ENCODE results near the gene SUPT3H.

SUPT3H gene

DNA sequence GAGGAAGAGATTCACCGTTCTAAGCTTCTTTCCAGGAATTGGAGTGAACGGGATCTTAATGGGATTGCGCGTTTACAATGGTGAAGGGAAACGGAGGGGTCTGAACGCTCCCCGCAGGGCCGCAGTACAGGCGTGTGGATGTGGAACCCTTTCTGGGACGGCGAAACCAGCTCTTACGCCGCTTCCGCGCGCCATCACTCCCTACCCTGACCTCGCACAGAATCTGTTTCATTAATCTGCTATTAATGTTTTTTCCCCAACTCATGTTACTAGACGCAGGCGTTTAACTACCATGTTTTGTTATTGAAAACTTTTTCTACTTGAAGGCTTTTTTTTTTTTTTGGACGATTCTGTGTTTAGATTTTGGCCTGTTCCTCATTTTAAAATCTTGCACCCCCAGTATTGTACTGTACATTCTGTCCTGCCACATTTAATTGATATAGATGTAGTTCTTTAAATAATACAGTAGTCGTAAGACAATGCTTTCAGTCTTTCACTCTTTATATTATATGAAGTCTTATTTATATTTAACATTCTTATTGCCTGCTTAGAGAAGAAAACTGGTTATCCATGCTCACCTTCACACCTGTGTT lies 696 bp upstream of the SUPT3H start:
- peak overlapping the region; percentile 30 for H3K4me3 ChIP-seq (ENCODE audit: low read length)
- peak overlapping the region; percentile 85 for H3K27ac ChIP-seq (ENCODE audit: low read depth, low read length)
- H3K4me1 ChIP-seq (ENCODE audit: control insufficient read depth, low read depth, low read length) = no peaks in the 10 kb centered on the region
- H2AK5ac ChIP-seq (ENCODE audit: low read length) = no peak overlapping the region
- peak overlapping the region; percentile 83 for H3K9ac ChIP-seq (ENCODE audit: low read length)
- H3K18ac ChIP-seq (ENCODE audit: low read length) = peak overlapping the region; percentile 98
- no CpG with 5 or more reads among the region's 21 CpGs for WGBS (ENCODE audit: extremely low coverage, insufficient coverage, low lambda C conversion rate)
- peaks cover 4% of the 10 kb centered on the region for H3K79me2 ChIP-seq (ENCODE audit: control insufficient read depth, insufficient read depth, low read length)
- no peaks in the 10 kb centered on the region for H3K36me3 ChIP-seq (ENCODE audit: control insufficient read depth, insufficient read depth, low read length)
- peak overlapping the region; percentile 3 for H2BK5ac ChIP-seq (ENCODE audit: low read length)
- H4K5ac ChIP-seq (ENCODE audit: low read length) = no peak overlapping the region
- peak overlapping the region; percentile 63 for H3K4me2 ChIP-seq (ENCODE audit: low read length)
- no peak for DNase-seq
- H2BK15ac ChIP-seq (replicated peaks; ENCODE audit: low read depth) = no peak overlapping the region
- peak overlapping the region; percentile 96 for H4K8ac ChIP-seq (ENCODE audit: low read depth, low read length)
- peak overlapping the region; percentile 91 for H3K56ac ChIP-seq (ENCODE audit: low read length)
- peaks cover 4% of the 10 kb centered on the region for H3K79me1 ChIP-seq (ENCODE audit: low read length)
- H3K23ac ChIP-seq (ENCODE audit: low read length) = no peak overlapping the region
- H3K4ac ChIP-seq (ENCODE audit: low read depth, low read length) = peak overlapping the region; percentile 79
- no peaks in the 10 kb centered on the region for H3K27me3 ChIP-seq (ENCODE audit: insufficient read depth, low read length, poor library complexity)
- H2BK120ac ChIP-seq (ENCODE audit: low read depth, low read length) = no peak overlapping the region

DNA sequence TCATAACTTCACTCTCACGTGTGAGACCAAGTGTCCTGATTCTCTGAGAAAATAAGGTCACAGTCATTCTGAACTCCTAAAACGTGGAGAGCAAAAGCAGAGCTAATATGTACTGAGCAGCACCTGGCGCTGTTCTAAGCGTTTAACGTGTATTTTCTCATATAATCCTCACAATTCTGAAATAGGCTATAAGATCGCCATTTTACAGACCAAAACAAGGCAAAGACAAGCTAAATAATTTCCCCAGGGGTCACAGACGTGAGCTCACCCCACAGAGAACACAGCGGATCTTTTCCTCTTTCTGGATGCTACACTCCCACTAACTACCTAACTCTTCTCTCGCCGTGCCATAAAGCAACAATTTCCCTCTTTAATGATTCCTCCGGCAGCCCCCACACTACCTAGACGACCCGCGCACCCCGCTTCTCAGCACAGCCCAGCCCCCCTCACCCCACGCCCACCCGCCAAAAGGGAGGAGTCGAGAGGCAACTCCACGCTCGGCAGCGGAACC lies 636 bp downstream of the SUPT3H start:
- DNase-seq = no peak
- Histone ChIP-seq H3K27ac (ENCODE audit: low read depth, low read length) (peak overlapping the region; percentile 95), H4K8ac (ENCODE audit: low read depth, low read length) (no peak overlapping the region)

DNA sequence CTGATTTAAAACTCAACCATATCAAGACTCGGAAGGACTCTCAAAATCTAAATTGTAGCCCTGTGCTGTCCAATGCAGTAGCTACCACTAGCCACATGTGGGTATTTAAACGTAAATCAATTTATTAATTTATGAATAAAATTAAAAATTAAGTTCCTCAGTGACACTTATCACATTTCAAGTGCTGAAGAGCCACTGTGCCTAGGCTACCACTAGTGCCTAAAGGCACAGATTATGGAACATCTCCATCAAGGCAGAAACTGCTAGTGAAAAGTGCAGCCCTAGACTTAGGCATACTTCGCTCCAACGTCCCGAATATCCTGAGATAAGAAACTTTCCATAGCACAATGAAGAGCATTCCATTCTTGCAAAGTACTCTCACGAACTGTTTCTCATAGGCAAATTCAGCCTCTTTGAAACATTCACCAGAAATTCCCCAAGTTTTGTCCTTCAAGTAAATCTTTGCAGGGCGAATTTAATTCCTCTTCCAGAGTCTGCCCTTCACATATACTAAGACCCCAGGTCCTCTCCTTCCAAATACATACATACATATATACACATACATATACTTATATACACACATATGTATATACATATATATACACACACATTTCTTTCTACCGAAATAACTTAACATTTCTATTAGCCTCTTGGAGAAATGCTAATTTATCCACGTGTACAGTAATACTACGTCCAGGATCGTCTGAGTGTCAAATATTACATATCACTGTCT lies 1.3 kb downstream of the SUPT3H start:
- peak overlapping the region; percentile 16 for H3K4ac ChIP-seq (ENCODE audit: low read depth, low read length)
- H3K4me3 ChIP-seq (ENCODE audit: low read length) = peak overlapping the region; percentile 74
- H3K27ac ChIP-seq (ENCODE audit: low read depth, low read length) = no peak overlapping the region
- H2BK120ac ChIP-seq (ENCODE audit: low read depth, low read length) = no peak overlapping the region
- no peak overlapping the region for H2BK15ac ChIP-seq (replicated peaks; ENCODE audit: low read depth)
- WGBS (ENCODE audit: extremely low coverage, insufficient coverage, low lambda C conversion rate) = 100% methylated on average over 1 of the region's 11 CpGs
- H3K36me3 ChIP-seq (ENCODE audit: control insufficient read depth, insufficient read depth, low read length) = no peaks in the 10 kb centered on the region
- H4K8ac ChIP-seq (ENCODE audit: low read depth, low read length) = no peak overlapping the region
- no peak overlapping the region for H2AK5ac ChIP-seq (ENCODE audit: low read length)
- peaks cover 4% of the 10 kb centered on the region for H3K79me2 ChIP-seq (ENCODE audit: control insufficient read depth, insufficient read depth, low read length)
- peaks cover 4% of the 10 kb centered on the region for H3K79me1 ChIP-seq (ENCODE audit: low read length)
- H4K5ac ChIP-seq (ENCODE audit: low read length) = no peak overlapping the region
- no peaks in the 10 kb centered on the region for H3K4me1 ChIP-seq (ENCODE audit: control insufficient read depth, low read depth, low read length)
- H3K56ac ChIP-seq (ENCODE audit: low read length) = peak overlapping the region; percentile 99
- peak; percentile 50 for DNase-seq
- no peak overlapping the region for H3K23ac ChIP-seq (ENCODE audit: low read length)
- H2BK5ac ChIP-seq (ENCODE audit: low read length) = no peak overlapping the region
- no peak overlapping the region for H3K18ac ChIP-seq (ENCODE audit: low read length)
- H3K9ac ChIP-seq (ENCODE audit: low read length) = peak overlapping the region; percentile 93
- H3K4me2 ChIP-seq (ENCODE audit: low read length) = peak overlapping the region; percentile 58
- H3K27me3 ChIP-seq (ENCODE audit: insufficient read depth, low read length, poor library complexity) = no peaks in the 10 kb centered on the region

More for the DNA sequence above, 636 bp downstream of the SUPT3H start:
- H3K4me3 ChIP-seq (ENCODE audit: low read length) = peak overlapping the region; percentile 74
- H3K36me3 ChIP-seq (ENCODE audit: control insufficient read depth, insufficient read depth, low read length) = no peaks in the 10 kb centered on the region
- no peak overlapping the region for H2BK15ac ChIP-seq (replicated peaks; ENCODE audit: low read depth)
- H3K4me2 ChIP-seq (ENCODE audit: low read length) = peak overlapping the region; percentile 58
- no peaks in the 10 kb centered on the region for H3K4me1 ChIP-seq (ENCODE audit: control insufficient read depth, low read depth, low read length)
- no peaks in the 10 kb centered on the region for H3K27me3 ChIP-seq (ENCODE audit: insufficient read depth, low read length, poor library complexity)
- H3K23ac ChIP-seq (ENCODE audit: low read length) = peak overlapping the region; percentile 83
- peak overlapping the region; percentile 94 for H3K18ac ChIP-seq (ENCODE audit: low read length)
- peak overlapping the region; percentile 93 for H3K9ac ChIP-seq (ENCODE audit: low read length)
- H4K5ac ChIP-seq (ENCODE audit: low read length) = no peak overlapping the region
- H3K79me1 ChIP-seq (ENCODE audit: low read length) = peaks cover 4% of the 10 kb centered on the region
- peaks cover 4% of the 10 kb centered on the region for H3K79me2 ChIP-seq (ENCODE audit: control insufficient read depth, insufficient read depth, low read length)
- H3K4ac ChIP-seq (ENCODE audit: low read depth, low read length) = peak overlapping the region; percentile 82
- no peak overlapping the region for H2AK5ac ChIP-seq (ENCODE audit: low read length)
- no peak overlapping the region for H2BK5ac ChIP-seq (ENCODE audit: low read length)
- no CpG with 5 or more reads among the region's 21 CpGs for WGBS (ENCODE audit: extremely low coverage, insufficient coverage, low lambda C conversion rate)
- H2BK120ac ChIP-seq (ENCODE audit: low read depth, low read length) = peak overlapping the region; percentile 46
- H3K56ac ChIP-seq (ENCODE audit: low read length) = peak overlapping the region; percentile 99

DNA sequence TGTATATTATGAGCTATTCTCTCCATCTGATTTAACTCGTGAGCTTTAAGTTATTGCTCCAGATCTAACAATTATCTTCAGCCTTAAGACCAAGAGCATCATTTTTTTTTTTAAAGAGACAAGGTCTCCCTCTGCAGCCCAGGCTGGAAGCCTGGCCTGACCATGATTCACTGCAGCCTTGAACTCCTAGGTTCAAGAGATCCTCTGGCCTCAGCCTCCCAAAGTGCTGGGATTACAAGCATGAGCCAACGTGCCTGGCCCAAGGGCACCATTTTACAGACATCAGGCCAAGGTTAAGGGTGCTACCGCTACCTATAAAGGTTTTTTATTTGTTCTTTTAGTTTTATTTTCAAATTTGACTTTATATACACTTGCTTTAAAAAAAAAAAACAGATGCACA lies 2.3 kb downstream of the SUPT3H start:
- Histone ChIP-seq H3K27ac (ENCODE audit: low read depth, low read length) (no peak overlapping the region), H2AK5ac (ENCODE audit: low read length) (no peak overlapping the region), H3K56ac (ENCODE audit: low read length) (no peak overlapping the region), H4K8ac (ENCODE audit: low read depth, low read length) (no peak overlapping the region), H2BK5ac (ENCODE audit: low read length) (no peak overlapping the region), H4K5ac (ENCODE audit: low read length) (no peak overlapping the region), H3K36me3 (ENCODE audit: control insufficient read depth, insufficient read depth, low read length) (no peaks in the 10 kb centered on the region), H3K23ac (ENCODE audit: low read length) (no peak overlapping the region), H3K18ac (ENCODE audit: low read length) (no peak overlapping the region), H3K4ac (ENCODE audit: low read depth, low read length) (no peak overlapping the region), H3K9ac (ENCODE audit: low read length) (no peak overlapping the region), H3K4me1 (ENCODE audit: control insufficient read depth, low read depth, low read length) (no peaks in the 10 kb centered on the region), H2BK120ac (ENCODE audit: low read depth, low read length) (no peak overlapping the region), H3K79me1 (ENCODE audit: low read length) (peaks cover 4% of the 10 kb centered on the region), H3K4me3 (ENCODE audit: low read length) (no peak overlapping the region), H3K79me2 (ENCODE audit: control insufficient read depth, insufficient read depth, low read length) (peaks cover 4% of the 10 kb centered on the region), H2BK15ac (replicated peaks; ENCODE audit: low read depth) (no peak overlapping the region), H3K4me2 (ENCODE audit: low read length) (no peak overlapping the region), H3K27me3 (ENCODE audit: insufficient read depth, low read length, poor library complexity) (no peaks in the 10 kb centered on the region)
- no peak for DNase-seq
- no CpG with 5 or more reads among the region's 3 CpGs for WGBS (ENCODE audit: extremely low coverage, insufficient coverage, low lambda C conversion rate)

DNA sequence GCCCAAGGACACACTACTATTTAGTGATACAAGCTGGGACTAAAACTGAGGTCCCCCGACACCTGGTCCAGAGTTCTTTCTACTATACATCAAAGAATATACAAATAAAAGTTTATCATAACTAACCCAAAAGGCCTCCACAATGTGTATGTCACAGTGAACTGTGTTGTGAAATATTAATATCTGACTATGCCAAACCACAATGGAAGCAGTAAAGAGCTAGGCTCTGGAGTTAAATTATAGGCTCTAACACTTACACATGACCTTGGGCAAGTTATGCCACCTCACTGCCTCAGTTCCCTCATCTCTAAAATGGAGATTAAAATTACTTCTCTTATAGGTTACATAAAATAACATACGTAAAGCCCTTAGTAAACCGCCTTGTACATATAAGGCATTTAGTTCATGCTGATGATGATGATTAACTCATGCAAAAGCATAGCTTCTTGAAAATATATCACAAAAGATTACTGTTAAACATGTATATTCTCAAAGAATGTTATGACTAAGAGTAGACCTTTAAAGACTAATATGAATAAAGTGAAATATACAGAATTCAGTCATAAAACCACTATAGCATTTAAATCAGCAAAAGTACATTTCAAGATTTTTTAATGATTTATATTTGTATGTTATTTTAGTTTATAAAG lies 5.7 kb downstream of the SUPT3H start:
- Histone ChIP-seq H3K9ac (ENCODE audit: low read length) (no peak overlapping the region), H2BK15ac (replicated peaks; ENCODE audit: low read depth) (no peak overlapping the region), H3K18ac (ENCODE audit: low read length) (no peak overlapping the region), H3K79me2 (ENCODE audit: control insufficient read depth, insufficient read depth, low read length) (peaks cover 4% of the 10 kb centered on the region), H3K4me2 (ENCODE audit: low read length) (no peak overlapping the region), H2BK120ac (ENCODE audit: low read depth, low read length) (no peak overlapping the region), H3K27me3 (ENCODE audit: insufficient read depth, low read length, poor library complexity) (no peaks in the 10 kb centered on the region), H3K79me1 (ENCODE audit: low read length) (peaks cover 4% of the 10 kb centered on the region), H3K4me3 (ENCODE audit: low read length) (no peak overlapping the region), H3K56ac (ENCODE audit: low read length) (no peak overlapping the region), H3K36me3 (ENCODE audit: control insufficient read depth, insufficient read depth, low read length) (no peaks in the 10 kb centered on the region), H2BK5ac (ENCODE audit: low read length) (no peak overlapping the region), H4K8ac (ENCODE audit: low read depth, low read length) (no peak overlapping the region), H2AK5ac (ENCODE audit: low read length) (no peak overlapping the region), H3K4ac (ENCODE audit: low read depth, low read length) (no peak overlapping the region), H3K23ac (ENCODE audit: low read length) (no peak overlapping the region), H3K4me1 (ENCODE audit: control insufficient read depth, low read depth, low read length) (no peaks in the 10 kb centered on the region), H4K5ac (ENCODE audit: low read length) (no peak overlapping the region), H3K27ac (ENCODE audit: low read depth, low read length) (no peak overlapping the region)
- DNase-seq = no peak
- WGBS (ENCODE audit: extremely low coverage, insufficient coverage, low lambda C conversion rate) = no CpG with 5 or more reads among the region's 3 CpGs
